Neutrophil (primary cell): ENCODE results near the gene WEE2.

Source experiments
- H3K27ac ChIP-seq: fragments of 200-600 bp; sonication (generic); 2 replicates; pipeline ENCODE4 v1.5.1; 2016; ENCODE audit warnings: mild to moderate bottlenecking, moderate library complexity
- H3K27me3 ChIP-seq: fragments of 200-600 bp; sonication (generic); 2 replicates; pipeline ENCODE4 v1.6.0; 2016; ENCODE audit warnings: mild to moderate bottlenecking
- H3K36me3 ChIP-seq: fragments of 200-600 bp; sonication (generic); 2 replicates; pipeline ENCODE4 v1.5.1; 2017
- H3K4me1 ChIP-seq, 2 experiments: fragments of 200-600 bp in 1 of 2; sonication (generic) in 1 of 2; 1 replicate in 1 of 2; 2 replicates in 1 of 2; pipeline versions ENCODE4 v1.5.1 to v1.6.1; 2013 to 2016; ENCODE audit warnings: low read depth in 1 of 2, low read length in 1 of 2, mild to moderate bottlenecking in 1 of 2, moderate library complexity in 1 of 2; ENCODE audit not compliant: control insufficient read depth in 1 of 2, insufficient read depth in 1 of 2
- H3K4me3 ChIP-seq, 2 experiments: fragments of 200-600 bp in 1 of 2; sonication (generic) in 1 of 2; 1 replicate in 1 of 2; 2 replicates in 1 of 2; pipeline ENCODE4 v1.5.1; 2013 to 2016; ENCODE audit warnings: low read depth in 1 of 2, low read length in 1 of 2, mild to moderate bottlenecking in 1 of 2, moderate library complexity in 1 of 2
- H3K9me3 ChIP-seq: fragments of 200-600 bp; sonication (generic); 2 replicates; pipeline ENCODE4 v1.5.1; 2016
- TF ChIP-seq, protein P1 (sequence below): fragments of 200-600 bp; sonication (generic); IDR thresholded peaks from 2 replicates; pipeline ENCODE4 v1.5.1; 2016; ENCODE audit warnings: antibody characterized with exemption

WEE2 gene

DNA sequence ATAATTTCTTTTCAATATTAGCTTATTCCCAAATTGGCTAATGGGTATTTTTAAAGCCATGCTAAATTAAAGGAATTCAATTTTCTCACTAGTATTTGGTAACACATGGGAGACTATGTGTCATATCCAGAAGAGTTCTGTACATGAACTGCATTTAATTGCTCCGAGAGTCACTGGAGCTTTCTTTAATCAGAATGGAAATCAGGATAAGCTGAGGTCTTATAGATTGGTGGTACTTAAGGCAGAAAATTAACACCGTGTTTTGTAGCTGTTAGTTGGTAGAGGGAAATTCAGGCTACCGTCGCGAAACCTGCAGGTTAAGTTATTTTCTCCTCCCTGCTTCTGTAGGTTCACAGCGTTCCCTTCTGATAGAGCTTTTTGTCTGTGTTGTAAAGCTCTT, at the start of gene WEE2:
TSS of gene WEE2 (plus strand) at position 3 of the 400 bp plus-strand sequence. CDS start 406 bp downstream, outside the sequence.
- Histone ChIP-seq H3K4me1 (no peaks in the 10 kb centered on the region), H3K27me3 (peaks cover 21% of the 10 kb centered on the region), H3K4me3 (no peak within 1 kb of the TSS), H3K27ac (no peak within 1 kb of the TSS), H3K9me3 (no peaks in the 10 kb centered on the region), H3K36me3 (no peaks in the 10 kb centered on the region)
- TF ChIP-seq, protein P1, sequence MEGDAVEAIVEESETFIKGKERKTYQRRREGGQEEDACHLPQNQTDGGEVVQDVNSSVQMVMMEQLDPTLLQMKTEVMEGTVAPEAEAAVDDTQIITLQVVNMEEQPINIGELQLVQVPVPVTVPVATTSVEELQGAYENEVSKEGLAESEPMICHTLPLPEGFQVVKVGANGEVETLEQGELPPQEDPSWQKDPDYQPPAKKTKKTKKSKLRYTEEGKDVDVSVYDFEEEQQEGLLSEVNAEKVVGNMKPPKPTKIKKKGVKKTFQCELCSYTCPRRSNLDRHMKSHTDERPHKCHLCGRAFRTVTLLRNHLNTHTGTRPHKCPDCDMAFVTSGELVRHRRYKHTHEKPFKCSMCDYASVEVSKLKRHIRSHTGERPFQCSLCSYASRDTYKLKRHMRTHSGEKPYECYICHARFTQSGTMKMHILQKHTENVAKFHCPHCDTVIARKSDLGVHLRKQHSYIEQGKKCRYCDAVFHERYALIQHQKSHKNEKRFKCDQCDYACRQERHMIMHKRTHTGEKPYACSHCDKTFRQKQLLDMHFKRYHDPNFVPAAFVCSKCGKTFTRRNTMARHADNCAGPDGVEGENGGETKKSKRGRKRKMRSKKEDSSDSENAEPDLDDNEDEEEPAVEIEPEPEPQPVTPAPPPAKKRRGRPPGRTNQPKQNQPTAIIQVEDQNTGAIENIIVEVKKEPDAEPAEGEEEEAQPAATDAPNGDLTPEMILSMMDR: no peak

DNA sequence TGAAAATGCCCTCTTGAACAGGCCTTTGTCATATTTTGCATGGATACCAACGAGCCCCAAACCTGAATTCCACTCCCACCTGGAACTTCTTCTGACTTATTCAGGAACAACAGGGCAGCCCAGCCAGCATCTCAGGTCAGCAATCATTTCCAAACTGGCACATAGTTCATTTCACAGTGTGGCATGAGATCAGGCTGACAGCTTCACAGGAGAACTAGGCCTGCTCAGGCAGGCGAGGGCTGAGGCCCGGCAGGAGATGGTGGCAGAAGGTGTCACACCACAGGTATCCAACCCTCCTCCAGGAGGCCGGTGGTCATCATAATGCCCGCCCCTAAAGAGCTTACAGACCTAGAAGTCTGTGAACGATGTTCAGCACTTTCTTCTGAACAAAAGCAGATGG, 48.7 kb upstream of the WEE2 start:
- TF ChIP-seq, protein P1: no peak
- H3K27me3 ChIP-seq: no peaks in the 10 kb centered on the region
- H3K4me3 ChIP-seq: no peak overlapping the region
- H3K4me1 ChIP-seq: peaks cover 5% of the 10 kb centered on the region in 2 experiments
- H3K27ac ChIP-seq: no peak overlapping the region
- H3K36me3 ChIP-seq: no peaks in the 10 kb centered on the region
- H3K9me3 ChIP-seq: no peaks in the 10 kb centered on the region

DNA sequence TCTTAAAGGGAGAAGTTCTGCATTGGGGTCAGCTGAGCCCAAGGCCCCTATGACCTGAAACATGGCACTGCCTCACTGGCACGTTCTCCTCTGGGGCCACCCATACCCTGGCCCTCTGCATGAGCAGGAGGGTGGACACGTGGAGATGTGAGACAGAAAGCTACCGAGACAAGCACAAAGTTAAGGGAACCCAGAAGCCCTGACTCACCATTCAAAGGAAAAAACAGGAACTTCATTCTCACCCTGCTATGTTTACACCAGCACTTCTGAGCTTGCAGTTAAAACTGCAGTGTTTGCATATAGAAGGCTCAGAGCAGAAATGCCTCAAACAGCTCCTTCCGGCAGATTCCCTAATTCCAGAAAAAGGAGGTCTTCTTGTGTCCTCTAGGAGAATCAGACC, 47.9 kb upstream of the WEE2 start:
- peak overlapping the region; percentile 47 for H3K27ac ChIP-seq
- H3K4me1 ChIP-seq: peaks cover 5% of the 10 kb centered on the region in 2 experiments
- TF ChIP-seq, protein P1: no peak
- no peaks in the 10 kb centered on the region for H3K9me3 ChIP-seq
- no peaks in the 10 kb centered on the region for H3K36me3 ChIP-seq
- H3K27me3 ChIP-seq: no peaks in the 10 kb centered on the region
- H3K4me3 ChIP-seq: no peak overlapping the region

DNA sequence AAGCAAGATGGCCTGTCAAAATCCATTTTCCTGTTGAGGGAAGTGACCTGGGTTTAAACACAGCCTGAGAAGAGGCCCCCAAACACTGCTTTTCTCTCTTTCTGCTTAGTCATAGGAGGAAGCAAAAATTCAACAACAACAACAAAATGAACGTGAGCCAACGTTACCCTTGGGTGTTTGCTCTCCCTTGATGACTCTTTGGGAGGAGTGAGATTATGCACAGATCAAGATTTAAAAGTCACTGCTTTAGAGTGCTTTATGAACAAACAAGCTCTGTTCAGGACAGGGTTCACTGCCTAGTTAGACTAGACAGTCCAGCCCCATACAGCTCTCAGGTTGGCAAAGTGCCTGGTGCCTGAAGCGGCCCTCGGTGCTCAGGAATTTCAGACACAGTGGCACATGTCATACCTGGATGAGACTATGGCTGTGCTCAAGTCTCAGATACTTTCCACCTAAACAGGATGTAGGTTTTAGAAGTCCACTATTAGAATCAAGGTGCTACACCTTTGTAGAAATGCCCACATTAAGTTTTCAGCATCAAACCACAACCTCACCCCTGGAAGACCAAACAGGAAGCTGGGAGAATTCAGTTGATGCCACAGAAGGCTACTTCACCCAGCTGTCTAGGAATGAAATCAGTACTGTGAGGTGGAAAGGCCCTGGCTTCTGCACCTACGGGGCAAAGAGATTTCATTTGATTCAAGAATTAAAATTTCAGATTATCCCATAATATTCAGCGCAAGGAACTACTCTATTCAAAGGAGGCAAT, 44.9 kb upstream of the WEE2 start:
- Histone ChIP-seq H3K27ac (peak overlapping the region; percentile 34), H3K36me3 (no peaks in the 10 kb centered on the region), H3K4me3 (no peak overlapping the region), H3K4me1 (peaks cover 5% of the 10 kb centered on the region in 2 experiments), H3K9me3 (no peaks in the 10 kb centered on the region), H3K27me3 (no peaks in the 10 kb centered on the region)
- TF ChIP-seq, protein P1: no peak

DNA sequence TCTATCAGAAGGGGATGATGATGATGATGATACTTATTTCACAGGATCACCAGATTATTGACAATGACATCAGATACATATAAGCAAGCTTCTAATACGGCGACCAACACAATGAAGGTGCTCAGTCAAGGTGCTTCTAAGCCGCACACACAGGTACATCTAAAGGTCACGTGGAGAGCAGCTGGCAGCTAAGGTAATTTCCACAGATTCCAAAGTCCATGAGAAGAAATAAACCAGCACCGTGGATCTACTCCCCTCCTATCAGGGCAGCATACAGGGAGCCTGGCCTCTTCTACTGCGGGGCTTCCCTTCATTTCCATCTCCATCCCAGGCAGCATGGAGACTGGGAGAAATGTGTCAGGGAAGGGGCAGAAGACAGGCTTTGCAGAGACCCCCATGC, 43.7 kb upstream of the WEE2 start:
- Histone ChIP-seq H3K27ac (no peak overlapping the region), H3K4me3 (no peak overlapping the region), H3K27me3 (no peaks in the 10 kb centered on the region), H3K4me1 (peaks cover 5% of the 10 kb centered on the region in 2 experiments), H3K9me3 (no peaks in the 10 kb centered on the region), H3K36me3 (no peaks in the 10 kb centered on the region)
- TF ChIP-seq, protein P1: no peak
